ENCODE results near the gene SGMS2. TPM values are rescaled to one million over a fixed set of nuclear protein-coding genes. Genes with fewer than 3 reads are reported as not detected.
A peak's percentile ranks its signal among the peaks of the same experiment; 100 is the strongest.

SGMS2 gene
- total RNA-seq, 1 experiment from 2014 or later: 0.72 TPM

- CTCF ChIA-PET: interaction anchor here (1.0 to 1.4 kb wide), 3 partner anchors 33 to 106 kb away, joined by 3 read pairs; partner anchors contain the start of gene CYP2U1
- POLR2A ChIA-PET: interaction anchor here (0.6 kb wide), 1 partner anchor 1510 kb away, joined by 4 read pairs; no protein-coding TSS in a partner anchor
- no peaks in the 10 kb centered on the region for H3K9me3 Mint-ChIP-seq
- TF ChIP-seq, protein P1, sequence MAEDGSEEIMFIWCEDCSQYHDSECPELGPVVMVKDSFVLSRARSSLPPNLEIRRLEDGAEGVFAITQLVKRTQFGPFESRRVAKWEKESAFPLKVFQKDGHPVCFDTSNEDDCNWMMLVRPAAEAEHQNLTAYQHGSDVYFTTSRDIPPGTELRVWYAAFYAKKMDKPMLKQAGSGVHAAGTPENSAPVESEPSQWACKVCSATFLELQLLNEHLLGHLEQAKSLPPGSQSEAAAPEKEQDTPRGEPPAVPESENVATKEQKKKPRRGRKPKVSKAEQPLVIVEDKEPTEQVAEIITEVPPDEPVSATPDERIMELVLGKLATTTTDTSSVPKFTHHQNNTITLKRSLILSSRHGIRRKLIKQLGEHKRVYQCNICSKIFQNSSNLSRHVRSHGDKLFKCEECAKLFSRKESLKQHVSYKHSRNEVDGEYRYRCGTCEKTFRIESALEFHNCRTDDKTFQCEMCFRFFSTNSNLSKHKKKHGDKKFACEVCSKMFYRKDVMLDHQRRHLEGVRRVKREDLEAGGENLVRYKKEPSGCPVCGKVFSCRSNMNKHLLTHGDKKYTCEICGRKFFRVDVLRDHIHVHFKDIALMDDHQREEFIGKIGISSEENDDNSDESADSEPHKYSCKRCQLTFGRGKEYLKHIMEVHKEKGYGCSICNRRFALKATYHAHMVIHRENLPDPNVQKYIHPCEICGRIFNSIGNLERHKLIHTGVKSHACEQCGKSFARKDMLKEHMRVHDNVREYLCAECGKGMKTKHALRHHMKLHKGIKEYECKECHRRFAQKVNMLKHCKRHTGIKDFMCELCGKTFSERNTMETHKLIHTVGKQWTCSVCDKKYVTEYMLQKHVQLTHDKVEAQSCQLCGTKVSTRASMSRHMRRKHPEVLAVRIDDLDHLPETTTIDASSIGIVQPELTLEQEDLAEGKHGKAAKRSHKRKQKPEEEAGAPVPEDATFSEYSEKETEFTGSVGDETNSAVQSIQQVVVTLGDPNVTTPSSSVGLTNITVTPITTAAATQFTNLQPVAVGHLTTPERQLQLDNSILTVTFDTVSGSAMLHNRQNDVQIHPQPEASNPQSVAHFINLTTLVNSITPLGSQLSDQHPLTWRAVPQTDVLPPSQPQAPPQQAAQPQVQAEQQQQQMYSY (CRISPR knock-in tag; IDR thresholded peaks at IDR 0.05): no peak
- TF ChIP-seq ZNF416 (CRISPR knock-in tag; IDR thresholded peaks at IDR 0.05) (no peak), ATF2 (CRISPR knock-in tag; IDR thresholded peaks at IDR 0.05; ENCODE audit: borderline replicate concordance, low read depth) (no peak), ZBTB21 (CRISPR knock-in tag; IDR thresholded peaks at IDR 0.05; ENCODE audit: borderline replicate concordance) (no peak), ATF6 (CRISPR knock-in tag; IDR thresholded peaks at IDR 0.05) (no peak), ZNF263 (CRISPR knock-in tag; IDR thresholded peaks at IDR 0.05; ENCODE audit: low read depth) (no peak), CREM (CRISPR knock-in tag; IDR thresholded peaks at IDR 0.05) (no peak), CBFB (CRISPR knock-in tag; IDR thresholded peaks at IDR 0.05; ENCODE audit: low read depth) (no peak)
- TF ChIP-seq, protein P2, sequence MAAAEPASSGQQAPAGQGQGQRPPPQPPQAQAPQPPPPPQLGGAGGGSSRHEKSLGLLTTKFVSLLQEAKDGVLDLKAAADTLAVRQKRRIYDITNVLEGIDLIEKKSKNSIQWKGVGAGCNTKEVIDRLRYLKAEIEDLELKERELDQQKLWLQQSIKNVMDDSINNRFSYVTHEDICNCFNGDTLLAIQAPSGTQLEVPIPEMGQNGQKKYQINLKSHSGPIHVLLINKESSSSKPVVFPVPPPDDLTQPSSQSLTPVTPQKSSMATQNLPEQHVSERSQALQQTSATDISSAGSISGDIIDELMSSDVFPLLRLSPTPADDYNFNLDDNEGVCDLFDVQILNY (CRISPR knock-in tag; IDR thresholded peaks at IDR 0.05): no peak
- TF ChIP-seq, protein P3, sequence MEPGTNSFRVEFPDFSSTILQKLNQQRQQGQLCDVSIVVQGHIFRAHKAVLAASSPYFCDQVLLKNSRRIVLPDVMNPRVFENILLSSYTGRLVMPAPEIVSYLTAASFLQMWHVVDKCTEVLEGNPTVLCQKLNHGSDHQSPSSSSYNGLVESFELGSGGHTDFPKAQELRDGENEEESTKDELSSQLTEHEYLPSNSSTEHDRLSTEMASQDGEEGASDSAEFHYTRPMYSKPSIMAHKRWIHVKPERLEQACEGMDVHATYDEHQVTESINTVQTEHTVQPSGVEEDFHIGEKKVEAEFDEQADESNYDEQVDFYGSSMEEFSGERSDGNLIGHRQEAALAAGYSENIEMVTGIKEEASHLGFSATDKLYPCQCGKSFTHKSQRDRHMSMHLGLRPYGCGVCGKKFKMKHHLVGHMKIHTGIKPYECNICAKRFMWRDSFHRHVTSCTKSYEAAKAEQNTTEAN (CRISPR knock-in tag; IDR thresholded peaks at IDR 0.05): no peak
- ATAC-seq (peak; percentile 78), DNase-seq (ENCODE audit: low spot score) (peak; percentile 48)
- H3K36me3 Mint-ChIP-seq: no peaks in the 10 kb centered on the region
- H3K4me3 Mint-ChIP-seq: peak overlapping the region; percentile 80
- H3K27me3 Mint-ChIP-seq (ENCODE audit: low read depth): peaks cover 99% of the 10 kb centered on the region
- peaks cover 19% of the 10 kb centered on the region for H3K4me1 Mint-ChIP-seq
- no peak overlapping the region for H3K27ac Mint-ChIP-seq
Measured at GRCh38 chr4:107825072-107825824, 516 bp downstream of the SGMS2 start.

- CTCF ChIA-PET: interaction anchor here (1.6 kb wide), 1 partner anchor 746 kb away, joined by 4 read pairs; no protein-coding TSS in a partner anchor
- Mint-ChIP-seq H3K9me3 (no peaks in the 10 kb centered on the region), H3K27ac (no peak overlapping the region), H3K4me1 (peaks cover 19% of the 10 kb centered on the region), H3K36me3 (no peaks in the 10 kb centered on the region), H3K4me3 (no peak overlapping the region), H3K27me3 (ENCODE audit: low read depth) (peaks cover 99% of the 10 kb centered on the region)
- POLR2A ChIA-PET: no interaction called here
- DNase-seq (ENCODE audit: low spot score): no peak
- no peak for ATAC-seq
- TF ChIP-seq NR2C2 (CRISPR knock-in tag; IDR thresholded peaks at IDR 0.05) (no peak), GTF2I (CRISPR knock-in tag; conservative IDR thresholded peaks at IDR 0.05) (no peak), ESRRA (CRISPR knock-in tag; IDR thresholded peaks at IDR 0.05; ENCODE audit: borderline replicate concordance) (no peak), TEAD1 (CRISPR knock-in tag; IDR thresholded peaks at IDR 0.05) (no peak), SP1 (CRISPR knock-in tag; conservative IDR thresholded peaks at IDR 0.05) (no peak), CDX4 (CRISPR knock-in tag; IDR thresholded peaks at IDR 0.05; ENCODE audit: borderline replicate concordance) (no peak)
- TF ChIP-seq, protein P4, sequence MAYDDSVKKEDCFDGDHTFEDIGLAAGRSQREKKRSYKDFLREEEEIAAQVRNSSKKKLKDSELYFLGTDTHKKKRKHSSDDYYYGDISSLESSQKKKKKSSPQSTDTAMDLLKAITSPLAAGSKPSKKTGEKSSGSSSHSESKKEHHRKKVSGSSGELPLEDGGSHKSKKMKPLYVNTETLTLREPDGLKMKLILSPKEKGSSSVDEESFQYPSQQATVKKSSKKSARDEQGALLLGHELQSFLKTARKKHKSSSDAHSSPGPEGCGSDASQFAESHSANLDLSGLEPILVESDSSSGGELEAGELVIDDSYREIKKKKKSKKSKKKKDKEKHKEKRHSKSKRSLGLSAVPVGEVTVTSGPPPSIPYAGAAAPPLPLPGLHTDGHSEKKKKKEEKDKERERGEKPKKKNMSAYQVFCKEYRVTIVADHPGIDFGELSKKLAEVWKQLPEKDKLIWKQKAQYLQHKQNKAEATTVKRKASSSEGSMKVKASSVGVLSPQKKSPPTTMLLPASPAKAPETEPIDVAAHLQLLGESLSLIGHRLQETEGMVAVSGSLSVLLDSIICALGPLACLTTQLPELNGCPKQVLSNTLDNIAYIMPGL (CRISPR knock-in tag; IDR thresholded peaks at IDR 0.05): no peak
- TF ChIP-seq, protein P5, sequence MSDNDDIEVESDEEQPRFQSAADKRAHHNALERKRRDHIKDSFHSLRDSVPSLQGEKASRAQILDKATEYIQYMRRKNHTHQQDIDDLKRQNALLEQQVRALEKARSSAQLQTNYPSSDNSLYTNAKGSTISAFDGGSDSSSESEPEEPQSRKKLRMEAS (CRISPR knock-in tag; IDR thresholded peaks at IDR 0.05): no peak
Measured at GRCh38 chr4:107826421-107826980, 1.8 kb downstream of the SGMS2 start.
